ENCODE results near the gene SH3RF1. TPM values are rescaled to one million over a fixed set of nuclear protein-coding genes. Genes with fewer than 3 reads are reported as not detected.

The SH3RF1 gene
- total RNA-seq, 1 experiment from 2014 or later, result 15.3 TPM

DNA sequence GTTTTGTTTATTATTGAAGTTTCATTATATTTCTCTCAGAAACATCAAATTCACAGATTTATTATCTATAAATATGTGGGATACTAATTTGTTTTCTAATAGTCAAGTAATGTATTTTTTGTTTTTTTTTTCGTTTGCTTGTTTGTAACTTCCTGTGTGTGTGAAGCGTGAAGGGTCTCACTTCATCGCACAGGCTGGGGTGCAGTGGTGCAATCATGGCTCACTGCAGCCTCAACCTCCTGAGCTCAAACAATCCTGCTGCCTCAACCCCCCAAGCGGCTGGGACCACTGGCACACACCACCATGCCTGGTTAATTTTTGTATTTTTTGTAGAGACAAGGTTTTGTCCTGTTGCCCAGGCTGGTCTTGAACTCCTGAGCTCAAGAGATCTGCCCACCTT, 55.1 kb downstream of the SH3RF1 start:
- Histone ChIP-seq H3K23me2 (ENCODE audit: insufficient read length, low read depth, low read length, poor library complexity, severe bottlenecking) (no peaks in the 10 kb centered on the region), H3K9ac (ENCODE audit: extremely low read depth, insufficient read length, low read length) (no peak overlapping the region), H3K23ac (ENCODE audit: insufficient read length, low read depth, low read length) (no peak overlapping the region), H3T11ph (ENCODE audit: low read length) (no peak overlapping the region), H3K18ac (ENCODE audit: insufficient read length, low read depth, low read length) (no peak overlapping the region), H3K56ac (ENCODE audit: insufficient read length, low read depth, low read length) (no peak overlapping the region), H3K4ac (ENCODE audit: low read depth, low read length) (no peak overlapping the region), H2BK12ac (ENCODE audit: insufficient read length, low read depth, low read length) (no peak overlapping the region), H2BK20ac (ENCODE audit: low read depth, low read length, poor library complexity, severe bottlenecking) (no peak overlapping the region), H4K5ac (ENCODE audit: insufficient read length, low read depth, low read length) (no peak overlapping the region), H3K14ac (ENCODE audit: insufficient read depth, low read length) (no peak overlapping the region), H2BK120ac (ENCODE audit: low read depth, low read length, poor library complexity, severe bottlenecking) (no peak overlapping the region), H4K20me1 (ENCODE audit: control insufficient read depth, insufficient read depth, insufficient read length) (no peaks in the 10 kb centered on the region), H2AK5ac (ENCODE audit: insufficient read length, low read length) (no peak overlapping the region), H3K79me2 (ENCODE audit: insufficient read depth, low read length) (no peaks in the 10 kb centered on the region), H3K27ac (ENCODE audit: insufficient read length, low read depth, low read length) (no peak overlapping the region), H2AFZ (ENCODE audit: low read length) (no peak overlapping the region), H3K27me3 (ENCODE audit: insufficient read depth, low read length) (no peaks in the 10 kb centered on the region), H3K9me3 (ENCODE audit: control insufficient read depth, low read depth, low read length) (no peaks in the 10 kb centered on the region), H2BK15ac (ENCODE audit: low read depth, low read length) (no peak overlapping the region), H3K4me2 (ENCODE audit: insufficient read depth, insufficient read length, low read length) (no peak overlapping the region), H2BK5ac (ENCODE audit: insufficient read length, low read length) (no peak overlapping the region), H4K91ac (ENCODE audit: insufficient read length, low read depth, low read length) (no peak overlapping the region), H3K79me1 (ENCODE audit: insufficient read depth, low read depth, low read length, poor library complexity, severe bottlenecking) (no peaks in the 10 kb centered on the region), H3K4me1 (ENCODE audit: insufficient read depth, low read length) (no peaks in the 10 kb centered on the region), H4K8ac (replicated peaks; ENCODE audit: insufficient read length, low read depth, low read length) (no peak overlapping the region)
- H3K36me3 Mint-ChIP-seq (ENCODE audit: insufficient read depth in 1 of 3, low read depth in 3 of 3), result peaks cover 16 to 26% (median 19%) of the 10 kb centered on the region in 3 experiments
- WGBS (ENCODE audit: extremely low coverage, insufficient read length, low lambda C conversion rate), result no CpG with 5 or more reads among the region's 4 CpGs
- no peak overlapping the region for H3K27ac Mint-ChIP-seq
- TF ChIP-seq, protein P1, sequence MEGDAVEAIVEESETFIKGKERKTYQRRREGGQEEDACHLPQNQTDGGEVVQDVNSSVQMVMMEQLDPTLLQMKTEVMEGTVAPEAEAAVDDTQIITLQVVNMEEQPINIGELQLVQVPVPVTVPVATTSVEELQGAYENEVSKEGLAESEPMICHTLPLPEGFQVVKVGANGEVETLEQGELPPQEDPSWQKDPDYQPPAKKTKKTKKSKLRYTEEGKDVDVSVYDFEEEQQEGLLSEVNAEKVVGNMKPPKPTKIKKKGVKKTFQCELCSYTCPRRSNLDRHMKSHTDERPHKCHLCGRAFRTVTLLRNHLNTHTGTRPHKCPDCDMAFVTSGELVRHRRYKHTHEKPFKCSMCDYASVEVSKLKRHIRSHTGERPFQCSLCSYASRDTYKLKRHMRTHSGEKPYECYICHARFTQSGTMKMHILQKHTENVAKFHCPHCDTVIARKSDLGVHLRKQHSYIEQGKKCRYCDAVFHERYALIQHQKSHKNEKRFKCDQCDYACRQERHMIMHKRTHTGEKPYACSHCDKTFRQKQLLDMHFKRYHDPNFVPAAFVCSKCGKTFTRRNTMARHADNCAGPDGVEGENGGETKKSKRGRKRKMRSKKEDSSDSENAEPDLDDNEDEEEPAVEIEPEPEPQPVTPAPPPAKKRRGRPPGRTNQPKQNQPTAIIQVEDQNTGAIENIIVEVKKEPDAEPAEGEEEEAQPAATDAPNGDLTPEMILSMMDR (conservative IDR thresholded peaks at IDR 0.05), result no peak
- peaks cover 6 to 7% of the 10 kb centered on the region in 2 experiments; a peak in 3 of 4 replicates for H3K4me1 Mint-ChIP-seq
- no peaks in the 10 kb centered on the region for H3K27me3 Mint-ChIP-seq (ENCODE audit: low read depth)
- H3K4me3 Mint-ChIP-seq, result no peak overlapping the region
- peaks cover 18 to 21% of the 10 kb centered on the region in 2 experiments for H3K9me3 Mint-ChIP-seq
- DNase-seq, result no peak

Measured in H9 (cell line).